Stimulated activated CD4-positive, alpha-beta T cell treated with anti-CD3 and anti-CD28 coated beads, Interleukin-12 subunit alpha, Interleukin-12 subunit beta, amount 100 ng/mL, for 48 hours (primary cell): ENCODE measurements around the gene COL27A1.

Source experiments
- DNase-seq, 3 donors: peaks; one replicate each; pipeline ENCODE4 v3.0.0-alpha.2; 2020; ENCODE audit warnings: low read depth in 2 of 3, low spot score in 1 of 3

COL27A1 gene

GRCh38 chr9:114155263-114155994, at the start of gene COL27A1:
COL27A1 (plus strand) TSS chr9:114155537; CDS start chr9:114155951, 414 bp downstream.
- peak; percentile 73 to 82 (median 77) for DNase-seq

DNA sequence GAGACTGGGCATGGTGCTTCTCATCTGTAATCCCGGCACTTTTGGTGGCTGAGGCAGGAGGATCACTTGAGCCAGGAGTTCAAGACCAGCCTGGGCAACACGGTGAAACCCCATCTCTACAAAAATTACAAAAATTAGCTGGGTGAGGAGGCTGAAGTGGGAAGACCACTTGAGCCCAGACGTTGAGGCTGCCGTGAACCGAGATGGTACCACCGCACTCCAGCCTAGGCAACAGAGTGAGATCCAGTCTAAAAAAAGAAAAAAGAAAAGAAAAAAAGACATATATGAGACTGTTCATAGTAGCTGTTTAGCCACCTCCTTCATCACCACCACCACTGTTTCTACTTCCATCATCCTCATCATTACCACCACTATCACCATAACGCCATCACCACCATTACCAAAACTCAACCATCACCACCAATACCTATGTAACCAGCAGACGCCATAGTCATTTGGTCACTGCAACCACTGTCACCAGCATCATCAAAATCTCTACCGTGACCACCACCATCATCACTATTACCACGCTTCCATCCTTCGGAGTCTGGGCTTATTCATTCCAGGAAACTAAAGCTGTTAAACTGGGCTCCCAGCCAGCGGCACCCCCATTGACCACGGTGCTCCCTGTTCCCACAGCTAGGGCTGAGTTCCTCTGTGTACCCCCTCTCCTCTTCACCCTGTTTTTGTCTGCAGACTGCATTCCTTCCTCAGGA, 47.9 kb upstream of the COL27A1 start:
- no peak for DNase-seq

GRCh38 chr9:114108016-114108833, 47.1 kb upstream of the COL27A1 start:
- DNase-seq: peak; percentile 41 to 58 (median 42)

- DNase-seq: no peak
Measured at GRCh38 chr9:114109124-114109523, 46.2 kb upstream of the COL27A1 start.

GRCh38 chr9:114110180-114110579, 45.2 kb upstream of the COL27A1 start:
- DNase-seq: no peak

GRCh38 chr9:114112325-114112724, 43.0 kb upstream of the COL27A1 start:
- DNase-seq: no peak

DNA sequence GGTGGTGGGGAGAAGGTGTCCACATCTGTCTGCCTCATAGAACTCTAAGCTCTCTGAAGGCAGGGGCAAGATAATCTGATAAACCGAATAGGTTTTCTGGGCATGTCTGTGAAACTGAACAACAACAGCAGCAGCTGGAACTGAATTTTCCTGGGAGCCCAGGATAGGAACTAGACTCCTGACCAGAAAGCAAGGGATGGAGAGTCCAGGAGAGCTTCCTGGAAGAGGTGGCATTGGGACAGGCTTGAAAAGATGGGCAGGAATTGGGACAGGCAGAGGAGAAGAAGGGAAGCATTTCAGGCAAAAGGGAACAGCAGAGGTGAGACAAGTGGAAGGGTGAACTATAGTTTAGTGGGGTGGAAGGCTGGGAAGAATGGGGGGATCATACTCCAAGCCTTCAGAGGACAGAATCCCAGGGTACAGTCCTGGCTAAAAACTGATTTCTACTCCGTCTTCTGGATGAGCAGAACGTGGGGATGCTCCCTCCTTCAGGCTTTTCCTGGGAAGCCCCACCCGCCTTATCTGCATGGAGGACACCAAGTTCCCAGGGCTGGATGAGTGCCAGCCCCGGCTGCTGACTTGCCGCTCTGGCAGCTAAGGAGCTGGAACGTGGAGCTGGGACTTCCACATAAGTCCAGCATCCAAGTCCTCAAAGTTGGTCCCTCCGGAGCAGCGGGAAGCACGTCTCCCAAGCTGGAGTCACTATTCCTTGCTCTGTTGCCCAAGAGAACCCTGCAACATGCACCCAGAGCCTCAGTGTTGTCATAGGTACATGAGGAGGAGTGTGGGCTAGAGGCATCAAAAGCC, 42.4 kb upstream of the COL27A1 start:
- no peak for DNase-seq

- no peak for DNase-seq
Measured at GRCh38 chr9:114114364-114114763, 41.0 kb upstream of the COL27A1 start.

GRCh38 chr9:114115654-114116125, 39.6 kb upstream of the COL27A1 start:
- DNase-seq: no peak

- DNase-seq: no peak
Measured at GRCh38 chr9:114116126-114116747, 39.1 kb upstream of the COL27A1 start.

DNA sequence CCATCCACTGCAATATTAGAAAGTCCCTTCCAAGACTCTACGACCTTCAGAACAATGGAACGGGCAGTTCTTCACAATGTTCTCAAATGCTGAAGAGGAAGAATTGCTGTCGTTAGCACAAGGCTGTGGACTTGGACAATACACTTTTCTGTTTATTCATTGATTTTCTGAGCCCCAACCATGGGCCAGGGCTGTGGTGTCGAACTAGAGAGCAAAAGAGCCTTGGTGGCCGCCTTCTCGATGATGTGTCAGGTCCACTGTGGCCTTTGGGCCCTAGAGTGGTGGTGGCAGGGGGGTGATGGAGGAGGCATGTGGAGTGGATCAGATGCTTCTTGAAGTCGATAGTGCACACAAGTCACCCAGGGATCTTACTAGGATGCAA, 37.7 kb upstream of the COL27A1 start:
- DNase-seq: no peak

- DNase-seq: no peak
Measured at GRCh38 chr9:114117996-114118830, 37.1 kb upstream of the COL27A1 start.

GRCh38 chr9:114119242-114120191, 35.8 kb upstream of the COL27A1 start:
- no peak for DNase-seq

DNA sequence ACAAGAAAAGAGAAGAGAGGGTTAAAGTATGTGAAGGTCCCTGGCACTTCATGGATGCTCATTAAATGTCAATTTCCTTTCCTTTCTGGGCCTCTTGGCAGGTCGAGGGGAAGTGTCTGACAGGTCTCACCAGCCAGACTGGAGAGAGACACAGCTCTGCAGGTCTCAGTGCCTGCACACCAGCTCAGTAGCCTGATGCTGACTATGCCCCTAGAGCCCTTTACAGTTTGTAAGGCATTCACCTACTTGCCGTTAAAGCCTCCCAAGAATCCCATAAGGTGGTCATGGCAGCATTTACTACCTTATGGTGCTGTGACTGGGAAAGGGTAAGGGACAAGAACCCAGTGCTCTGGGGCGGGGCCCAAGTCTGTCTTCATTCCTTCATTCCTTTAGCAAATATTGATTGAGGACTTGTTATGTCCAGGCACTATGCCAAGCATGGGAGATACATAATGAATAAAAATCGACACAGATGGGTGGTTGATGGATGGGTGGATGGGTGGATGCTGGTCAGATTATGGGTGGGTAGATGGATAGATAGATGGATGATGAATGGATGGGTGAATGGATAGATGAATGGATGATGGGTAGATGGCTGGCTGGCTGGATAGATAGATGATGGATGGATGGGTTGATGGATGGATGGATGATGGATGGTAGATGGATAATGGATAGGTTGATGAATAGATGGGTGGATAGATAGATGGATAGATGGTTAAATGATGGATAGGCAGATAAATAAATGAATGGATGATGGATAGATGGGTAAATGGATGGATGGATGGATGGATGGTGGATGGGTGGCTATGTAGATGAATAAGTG, 34.9 kb upstream of the COL27A1 start:
- no peak for DNase-seq

DNA sequence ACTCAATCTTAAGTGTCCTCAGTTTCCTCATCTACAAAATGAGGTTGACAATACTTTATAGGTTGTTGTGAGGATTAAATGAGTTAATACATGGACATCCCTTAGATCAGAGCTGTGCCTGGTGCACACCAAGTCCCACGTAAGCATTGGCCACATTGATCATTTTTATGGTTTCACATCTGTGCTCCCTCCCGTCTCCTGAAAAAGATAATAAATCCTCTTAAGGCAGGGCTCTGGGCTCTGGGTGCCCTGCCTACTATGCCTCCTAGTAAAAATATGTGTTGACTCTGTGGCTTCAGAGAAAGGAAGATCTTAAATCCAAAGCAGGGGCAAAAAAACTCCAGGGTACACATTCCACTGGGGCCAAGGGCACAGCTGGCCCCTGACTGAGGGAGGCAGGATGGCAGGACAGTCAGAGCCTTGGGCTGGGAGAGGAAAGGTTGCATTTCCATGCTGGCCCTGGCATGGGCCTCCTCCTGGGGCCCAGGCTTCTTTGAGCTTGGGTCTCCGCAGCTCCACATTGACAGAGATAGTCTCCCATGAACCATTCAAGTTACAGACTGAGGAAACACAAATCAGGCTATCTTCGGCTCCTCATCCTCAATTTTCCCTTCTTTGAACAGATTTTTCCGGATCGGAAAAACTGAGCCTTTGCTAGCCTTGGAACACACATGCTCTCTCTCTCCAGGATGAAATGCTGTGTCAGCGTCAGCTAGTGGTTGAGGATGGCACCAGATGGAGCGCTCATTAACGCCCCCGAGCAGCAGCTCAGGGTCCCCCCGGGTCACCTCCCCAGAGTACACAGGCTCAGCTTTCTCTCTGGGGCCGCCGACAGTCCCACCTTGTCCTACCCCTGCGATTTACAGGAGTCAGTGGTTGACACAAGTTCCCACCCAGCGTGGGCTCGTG, 33.9 kb upstream of the COL27A1 start:
- DNase-seq: no peak
